ENCODE measurements around the gene SAFB.
A peak's percentile ranks its signal among the peaks of the same experiment; 100 is the strongest.
"Not testable (repeated sequence)": the region's sequence is repeated elsewhere in the genome, so short reads cannot be mapped to it uniquely, and the experiment has no call there.

Gene SAFB

DNA sequence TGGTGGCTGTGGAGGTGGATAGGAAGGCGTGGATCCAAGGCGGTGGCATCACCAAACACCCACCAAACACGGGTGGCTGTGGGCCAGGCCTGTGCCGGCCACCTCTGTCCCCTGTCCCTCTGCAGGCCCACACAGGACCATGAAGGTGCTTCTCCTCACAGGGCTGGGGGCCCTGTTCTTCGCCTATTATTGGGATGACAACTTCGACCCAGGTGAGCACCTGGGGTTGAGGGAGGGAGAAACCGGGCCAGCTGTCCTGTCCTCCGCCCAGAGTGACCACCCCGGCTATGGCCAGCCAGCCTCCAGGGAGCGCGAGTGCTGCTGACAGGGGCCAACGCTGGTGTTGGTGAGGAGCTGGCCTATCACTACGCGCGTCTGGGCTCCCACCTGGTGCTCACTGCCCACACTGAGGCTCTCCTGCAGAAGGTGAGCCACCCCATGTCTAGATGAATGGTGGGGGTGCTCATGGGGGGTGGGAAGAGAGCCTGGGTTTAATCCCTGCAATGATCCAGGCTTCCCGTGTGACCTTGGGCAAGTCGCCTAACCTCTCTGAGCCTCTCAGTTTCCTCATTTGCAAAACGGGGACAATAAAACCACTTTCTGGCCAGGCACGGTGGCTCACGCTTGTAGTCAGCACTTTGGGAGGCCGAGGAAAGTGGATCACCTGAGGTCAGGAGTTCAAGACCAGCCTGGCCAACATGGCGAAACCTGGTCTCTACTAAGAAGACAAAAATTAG is 62.0 kb downstream of the SAFB start:
- DNase-seq (ENCODE audit: low spot score) = no peak

DNA sequence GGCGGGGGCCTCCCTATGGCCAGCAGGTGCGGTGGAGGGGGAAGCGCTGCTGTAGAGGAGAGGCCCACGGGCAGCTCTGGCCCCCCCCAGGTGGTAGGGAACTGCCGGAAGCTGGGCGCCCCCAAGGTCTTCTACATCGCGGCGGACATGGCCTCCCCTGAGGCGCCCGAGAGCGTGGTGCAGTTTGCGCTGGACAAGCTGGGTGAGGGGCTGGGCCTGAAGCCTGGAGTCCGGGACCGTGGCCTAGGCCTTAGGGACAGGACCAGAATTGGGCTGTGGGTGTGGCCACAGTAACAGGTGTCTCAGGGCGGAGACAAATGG is 63.4 kb downstream of the SAFB start:
- no peak for DNase-seq (ENCODE audit: low spot score)

DNA sequence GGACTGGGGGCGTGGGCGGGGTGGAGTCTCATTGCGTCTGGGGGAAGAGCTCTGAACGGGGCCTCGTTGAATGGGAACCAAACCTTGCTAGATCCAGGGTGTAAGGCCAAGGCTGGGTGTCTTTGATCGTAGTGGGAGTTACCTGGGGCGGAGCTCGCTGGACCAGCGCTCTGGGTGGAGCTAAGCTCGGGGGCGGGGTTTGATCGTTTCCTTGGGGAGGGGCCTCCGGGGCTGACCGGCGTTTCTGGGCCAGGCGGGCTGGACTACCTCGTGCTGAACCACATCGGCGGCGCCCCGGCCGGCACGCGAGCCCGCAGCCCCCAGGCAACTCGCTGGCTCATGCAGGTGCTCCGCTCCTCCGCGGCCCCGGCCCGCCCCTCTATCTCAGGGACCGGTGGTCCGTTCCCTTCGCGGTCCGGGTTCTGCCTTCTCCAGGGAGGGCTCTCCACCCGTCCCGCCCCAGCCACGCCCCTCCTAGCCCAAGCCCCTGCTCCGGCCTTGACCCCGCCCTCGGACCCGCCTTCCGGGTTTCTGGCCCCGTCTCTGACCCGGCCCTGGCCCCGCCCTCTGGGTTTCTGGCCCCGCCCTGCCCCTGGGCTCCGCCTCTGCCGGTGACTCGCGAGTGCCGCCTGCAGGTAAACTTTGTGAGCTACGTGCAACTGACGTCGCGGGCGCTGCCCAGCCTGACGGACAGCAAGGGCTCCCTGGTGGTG is 63.9 kb downstream of the SAFB start:
- DNase-seq (ENCODE audit: low spot score) = peak; percentile 81

DNA sequence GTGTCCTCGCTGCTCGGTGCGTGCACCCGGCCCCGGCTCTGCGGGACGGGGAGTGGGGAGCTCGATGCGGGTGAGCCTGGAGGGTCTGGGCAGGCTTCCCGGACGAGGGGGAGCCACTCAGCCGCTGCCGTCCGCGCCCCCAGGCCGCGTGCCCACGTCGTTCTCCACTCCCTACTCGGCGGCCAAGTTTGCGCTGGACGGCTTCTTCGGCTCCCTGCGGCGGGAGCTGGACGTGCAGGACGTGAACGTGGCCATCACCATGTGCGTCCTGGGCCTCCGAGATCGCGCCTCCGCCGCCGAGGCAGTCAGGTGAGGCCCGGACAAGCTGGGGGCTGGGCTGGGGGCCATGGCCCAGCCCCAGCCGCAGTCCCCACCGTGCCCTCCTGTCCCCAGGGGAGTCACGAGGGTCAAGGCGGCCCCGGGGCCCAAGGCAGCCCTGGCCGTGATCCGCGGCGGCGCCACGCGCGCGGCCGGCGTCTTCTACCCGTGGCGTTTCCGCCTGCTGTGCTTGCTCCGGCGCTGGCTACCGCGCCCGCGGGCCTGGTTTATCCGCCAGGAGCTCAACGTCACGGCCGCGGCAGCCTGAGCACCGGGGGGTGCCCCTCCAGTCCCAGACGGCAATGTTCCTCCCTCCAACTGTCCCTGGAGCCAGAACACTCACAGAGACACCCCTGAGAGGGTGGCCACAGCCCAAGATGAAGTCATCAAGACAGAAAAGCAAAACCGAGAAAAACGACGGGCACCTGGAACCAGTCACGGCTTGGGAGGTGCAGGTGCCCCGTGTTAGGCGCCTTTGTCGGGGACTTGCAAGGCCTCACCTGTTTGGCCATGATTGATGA is 64.7 kb downstream of the SAFB start:
- DNase-seq (ENCODE audit: low spot score) = no peak

DNA sequence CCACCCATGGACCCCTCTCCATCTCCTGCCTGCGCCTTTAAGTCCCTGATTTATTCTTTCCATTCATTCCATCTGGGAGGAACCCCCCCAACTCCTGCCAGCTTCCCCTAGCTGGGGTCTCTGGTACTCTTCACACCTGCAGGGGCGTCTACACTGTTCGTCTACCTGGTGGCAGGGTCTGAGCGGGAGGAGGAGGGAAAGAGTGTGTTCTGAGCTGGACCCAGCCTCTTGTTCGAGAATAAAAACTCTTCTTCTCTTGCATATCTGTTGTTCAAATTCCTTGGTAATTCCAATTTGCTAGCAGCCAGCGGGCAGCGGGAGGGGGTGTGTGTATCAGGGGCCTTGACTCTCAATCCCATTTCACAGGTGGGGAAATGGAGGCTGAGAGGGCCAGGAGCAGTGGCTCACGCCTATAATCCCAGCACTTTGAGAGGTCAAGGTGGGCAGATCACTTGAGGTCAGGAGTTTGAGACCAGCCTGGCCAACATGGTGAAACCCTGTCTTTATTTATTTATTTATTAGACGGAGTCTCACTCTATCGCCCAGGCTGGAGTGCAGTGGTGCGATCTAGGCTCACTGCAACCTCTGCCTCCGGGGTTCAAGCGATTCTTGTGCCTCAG is 65.5 kb downstream of the SAFB start:
- DNase-seq (ENCODE audit: low spot score) = not testable (repeated sequence)

DNA sequence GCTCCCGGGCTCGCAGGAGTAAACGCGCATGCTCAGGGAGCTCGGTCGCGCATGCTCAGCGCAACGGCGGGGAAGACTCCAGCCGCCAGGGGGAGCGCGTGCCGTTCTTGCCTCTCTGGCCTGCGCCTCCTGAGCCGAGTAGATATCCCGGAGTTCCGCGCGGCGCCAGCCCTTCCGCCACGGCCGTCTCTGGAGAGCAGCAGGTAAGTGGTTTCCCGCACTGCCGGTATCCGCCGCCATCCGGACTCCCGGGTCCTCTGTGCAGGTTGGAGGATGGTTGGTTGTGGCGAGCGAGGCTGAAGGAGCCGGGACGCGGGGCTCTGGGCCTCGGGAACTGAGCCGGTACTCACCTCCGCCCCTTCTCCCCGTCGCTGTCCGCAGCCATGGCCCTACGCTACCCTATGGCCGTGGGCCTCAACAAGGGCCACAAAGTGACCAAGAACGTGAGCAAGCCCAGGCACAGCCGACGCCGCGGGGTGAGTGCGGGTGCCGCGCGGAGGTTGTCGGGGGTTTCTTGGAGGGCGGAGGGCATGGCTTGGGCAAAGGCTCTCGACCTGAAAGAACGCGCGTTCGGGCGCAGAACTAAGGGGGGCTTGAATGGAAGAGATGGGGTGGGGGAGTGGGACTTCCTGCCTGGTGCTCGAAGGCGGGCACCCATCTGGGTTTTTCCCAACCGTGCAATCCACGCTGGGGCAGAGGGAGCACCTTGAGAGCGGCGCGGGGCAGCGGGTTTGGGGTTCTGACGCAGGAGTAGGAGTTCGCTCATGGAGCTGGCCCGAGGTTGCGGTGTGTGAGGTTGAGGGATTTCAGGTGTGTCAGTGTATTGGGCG is 67.5 kb downstream of the SAFB start, which contains the start of gene RPL36:
Gene RPL36 (plus strand): TSS at position 171 of the 830 bp plus-strand sequence. CDS start 213 bp downstream, at position 384.
- DNase-seq (ENCODE audit: low spot score) = peak; percentile 95

DNA sequence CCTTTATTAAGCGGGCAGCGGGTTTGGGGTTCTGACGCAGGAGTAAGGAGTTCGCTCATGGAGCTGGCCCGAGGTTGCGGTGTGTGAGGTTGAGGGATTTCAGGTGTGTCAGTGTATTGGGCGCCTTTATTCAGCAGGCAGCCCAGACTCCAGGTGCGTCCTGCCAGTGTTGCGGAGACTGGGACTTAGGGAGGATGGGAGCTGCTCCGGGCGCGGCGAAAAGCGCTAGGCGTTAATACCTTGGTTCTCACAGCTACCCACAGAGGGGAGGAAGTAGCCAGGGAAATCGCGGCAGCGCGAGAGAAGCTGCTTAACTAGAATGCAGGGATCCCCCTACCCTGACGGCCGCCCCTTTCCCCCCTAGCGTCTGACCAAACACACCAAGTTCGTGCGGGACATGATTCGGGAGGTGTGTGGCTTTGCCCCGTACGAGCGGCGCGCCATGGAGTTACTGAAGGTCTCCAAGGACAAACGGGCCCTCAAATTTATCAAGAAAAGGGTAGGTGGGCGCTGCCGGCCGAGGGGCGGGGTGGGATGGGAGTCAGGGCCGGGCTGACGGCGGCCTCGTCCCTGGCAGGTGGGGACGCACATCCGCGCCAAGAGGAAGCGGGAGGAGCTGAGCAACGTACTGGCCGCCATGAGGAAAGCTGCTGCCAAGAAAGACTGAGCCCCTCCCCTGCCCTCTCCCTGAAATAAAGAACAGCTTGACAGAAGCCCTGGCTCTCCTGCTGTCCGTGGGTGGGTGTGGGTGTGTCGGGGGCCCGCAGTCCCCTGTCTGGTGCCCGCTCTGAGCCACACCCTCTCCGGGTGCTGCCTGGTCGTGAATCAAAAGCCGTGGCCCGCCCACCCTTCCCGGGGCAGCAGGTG is 68.3 kb downstream of the SAFB start:
- DNase-seq (ENCODE audit: low spot score) = no peak

DNA sequence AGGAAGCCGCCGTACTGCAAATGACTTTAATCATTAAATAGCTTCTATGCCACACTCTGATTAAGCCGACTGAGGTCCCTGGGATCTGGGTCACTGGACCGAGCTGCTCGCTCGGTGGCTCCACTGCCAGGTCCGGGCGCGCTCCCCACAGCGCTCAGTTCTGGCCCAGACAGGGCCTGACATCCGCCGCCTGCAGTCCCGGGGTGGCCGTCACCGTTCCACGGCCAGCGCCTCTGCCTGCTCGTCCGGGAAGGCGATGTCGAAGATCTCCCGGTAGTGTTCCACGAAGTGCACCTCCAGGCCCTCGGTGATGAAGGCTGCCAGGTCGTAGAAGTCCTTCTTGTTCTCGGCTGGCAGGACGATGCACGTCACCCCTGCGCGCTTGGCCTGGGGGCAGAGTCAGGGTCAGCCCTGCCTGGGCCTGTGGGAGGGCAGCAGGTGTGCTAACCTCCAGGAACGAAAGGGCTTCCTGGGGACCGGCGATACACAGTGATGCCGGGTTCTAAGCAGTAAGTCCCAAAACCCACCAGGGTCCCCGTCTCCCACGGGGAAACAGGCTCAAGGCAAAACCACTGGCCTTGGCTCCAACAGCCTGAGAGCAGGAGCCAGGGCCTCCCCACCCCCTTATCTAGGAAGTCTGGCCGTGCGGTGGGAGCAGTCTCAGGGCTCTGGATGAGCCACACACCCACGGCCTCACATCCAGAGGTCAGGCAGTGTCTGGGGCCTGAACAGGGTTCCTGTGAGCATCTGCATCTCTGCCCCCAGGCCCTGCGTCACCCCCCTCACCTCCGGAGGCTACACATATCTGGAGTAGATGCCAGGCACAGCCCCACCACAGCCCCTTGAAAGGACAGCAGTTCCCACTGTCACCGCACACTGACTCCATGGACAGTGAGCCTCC is 69.2 kb downstream of the SAFB start:
- no peak for DNase-seq (ENCODE audit: low spot score)

DNA sequence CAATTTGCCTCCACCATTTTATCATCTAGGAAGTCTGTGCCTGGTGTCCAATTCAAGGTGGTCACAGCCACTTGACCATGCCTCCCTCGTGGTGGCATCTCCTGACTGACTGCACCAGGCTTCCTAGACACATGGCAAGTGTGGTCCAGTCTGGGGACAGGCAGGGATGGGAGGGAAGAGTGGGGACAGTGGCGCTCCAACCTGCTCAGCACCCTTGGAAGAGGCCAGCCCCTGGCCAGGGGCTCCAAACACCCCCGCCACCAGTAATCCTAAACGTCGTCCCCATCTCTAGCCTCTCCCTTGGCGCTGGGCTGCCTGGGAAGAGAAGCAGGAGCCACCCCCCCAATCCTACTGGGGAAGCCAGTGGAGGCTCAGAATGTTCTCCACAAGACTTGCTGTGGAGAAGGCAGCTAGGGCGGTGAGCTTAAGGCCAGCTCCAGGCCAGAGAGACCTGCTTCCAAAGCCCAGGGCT is 69.9 kb downstream of the SAFB start:
- DNase-seq (ENCODE audit: low spot score) = no peak

DNA sequence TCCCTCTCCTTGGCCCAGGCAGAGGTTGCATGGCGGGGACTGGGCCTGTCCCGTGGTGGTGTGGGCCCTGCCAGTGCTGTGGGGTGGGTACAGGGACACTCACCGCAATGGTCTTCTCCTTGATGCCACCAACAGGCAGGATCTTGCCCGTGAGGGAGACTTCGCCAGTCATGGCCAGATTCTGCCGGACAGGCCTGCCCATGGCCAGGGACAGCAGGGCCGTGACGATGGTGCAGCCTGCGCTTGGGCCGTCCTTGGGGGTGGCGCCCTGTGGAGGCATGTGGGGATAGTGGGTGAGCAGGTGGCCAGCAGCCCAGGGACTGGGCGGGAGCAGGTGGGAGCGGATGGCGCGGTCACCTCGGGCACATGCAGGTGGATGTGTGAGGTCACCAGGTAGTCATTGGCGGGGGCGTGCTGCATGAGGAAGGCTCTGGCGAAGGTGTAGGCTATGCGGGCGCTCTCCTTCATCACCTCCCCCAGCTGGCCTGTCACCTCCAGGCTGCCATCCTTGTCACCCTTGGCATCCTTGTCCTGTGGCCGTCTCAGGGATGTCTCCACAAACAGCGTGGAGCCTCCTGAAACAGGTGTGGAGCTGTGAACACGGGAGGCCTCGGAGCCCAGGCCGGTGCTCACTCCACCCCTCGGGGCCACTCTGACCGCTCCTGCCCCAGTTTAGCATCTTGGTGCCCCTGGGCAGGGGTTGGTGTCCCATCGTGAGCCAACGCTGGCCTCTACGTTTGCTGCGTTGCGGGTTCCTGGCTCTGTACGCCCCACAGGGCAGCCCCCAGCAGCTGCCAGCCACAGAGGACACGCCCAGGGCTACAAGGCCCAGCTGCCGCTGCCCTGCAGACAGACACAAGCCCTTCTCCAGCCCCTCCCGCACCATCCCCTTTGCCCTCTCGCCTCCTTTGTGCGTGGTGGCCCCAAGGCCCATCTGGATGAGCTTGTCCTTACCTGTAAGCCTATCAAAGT is 70.6 kb downstream of the SAFB start:
- no peak for DNase-seq (ENCODE audit: low spot score)

DNA sequence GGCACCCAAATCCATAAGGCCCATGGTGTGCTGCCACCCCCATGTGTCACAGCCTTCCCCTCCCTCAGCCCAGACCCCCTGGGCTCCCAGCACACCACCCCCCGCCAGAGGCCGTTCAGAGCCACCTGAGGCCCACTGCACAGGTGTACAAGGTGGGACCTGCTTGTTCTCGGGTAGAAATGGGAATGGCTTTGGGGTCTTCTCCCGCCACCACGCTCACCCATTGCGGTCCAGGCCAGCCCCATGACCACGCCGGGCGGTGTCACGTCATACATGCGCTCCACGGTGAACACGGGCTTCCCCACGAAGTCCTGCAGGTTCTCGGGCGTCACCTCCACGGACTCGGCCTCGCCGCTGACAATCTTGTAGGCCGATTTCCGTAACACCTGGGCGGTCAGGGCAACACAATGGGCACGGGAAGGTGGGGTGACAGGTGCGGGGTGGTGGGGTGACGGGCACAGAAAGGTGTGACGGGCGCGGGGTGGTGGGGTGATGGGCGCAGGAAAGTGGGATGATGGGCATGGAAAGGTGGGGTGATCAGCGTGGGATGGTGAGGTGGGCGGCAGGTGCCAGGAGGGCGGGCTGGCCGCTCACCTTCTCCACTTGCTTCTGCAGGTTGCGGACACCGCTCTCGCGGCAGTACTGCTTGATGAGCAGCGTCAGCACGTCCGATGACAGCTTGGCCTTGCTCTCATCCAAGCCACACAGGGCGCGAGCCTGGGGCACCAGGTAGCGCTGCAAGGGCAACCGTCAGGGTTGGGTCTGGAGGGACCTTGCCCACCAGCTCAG is 71.5 kb downstream of the SAFB start:
- DNase-seq (ENCODE audit: low spot score) = no peak

DNA sequence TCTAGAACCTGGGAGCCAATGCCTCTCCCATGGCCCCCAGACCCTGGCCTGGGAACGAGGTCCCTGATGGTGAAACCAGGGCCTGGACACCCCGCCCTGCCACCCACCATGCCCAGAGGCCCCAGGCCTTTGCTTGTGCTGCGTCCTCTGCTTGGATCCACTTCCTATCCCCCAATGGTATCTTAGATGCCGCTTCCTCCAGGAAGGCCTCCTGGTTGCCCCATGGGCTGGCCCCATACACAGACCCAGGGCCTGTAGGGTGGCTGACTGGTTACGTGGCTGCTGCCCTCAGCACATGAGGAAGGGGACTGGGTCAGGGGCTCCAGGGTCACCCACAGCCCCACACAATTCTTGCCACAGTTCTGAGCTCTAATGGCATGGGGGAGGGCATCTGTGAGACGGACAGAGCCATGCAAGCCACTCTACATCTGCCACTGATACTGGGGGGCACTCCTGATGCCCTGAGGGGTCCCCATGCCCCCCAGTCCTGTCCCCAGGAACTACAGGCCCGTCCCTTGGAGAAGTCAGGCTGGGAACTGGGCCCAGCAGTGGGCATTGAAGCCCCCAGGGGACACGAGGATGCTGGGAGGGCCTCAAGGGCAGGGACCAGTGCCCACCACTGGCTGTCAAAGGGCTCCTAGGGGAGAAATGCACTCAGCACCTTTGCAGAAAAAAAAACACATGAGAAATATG is 72.2 kb downstream of the SAFB start:
- no peak for DNase-seq (ENCODE audit: low spot score)

DNA sequence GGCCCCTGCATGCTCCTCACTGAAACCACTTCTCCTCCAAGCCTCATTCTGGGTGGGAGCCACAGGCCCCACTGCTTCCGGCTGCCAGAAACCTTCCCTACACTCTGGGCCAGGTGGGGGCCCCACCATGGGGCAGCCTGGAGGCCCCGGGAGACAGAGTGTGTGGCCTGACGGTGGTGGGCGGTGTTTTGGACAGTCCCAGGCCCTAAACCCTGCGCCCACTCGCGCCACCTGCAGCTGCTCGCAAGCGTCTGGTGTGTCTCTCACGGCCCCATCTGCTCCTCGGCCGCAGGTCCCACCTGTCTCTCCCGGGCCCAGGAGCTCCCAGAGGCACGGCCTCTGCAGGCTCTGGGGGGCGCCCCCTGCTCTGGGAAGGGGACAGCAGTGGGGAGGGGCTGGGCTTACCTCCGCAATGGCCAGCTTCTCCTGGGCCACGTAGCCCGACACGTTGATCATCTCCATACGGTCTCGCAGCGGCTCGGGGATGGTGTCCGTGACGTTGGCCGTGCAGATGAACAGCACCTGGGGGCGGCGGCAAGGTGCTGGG is 72.8 kb downstream of the SAFB start:
- no peak for DNase-seq (ENCODE audit: low spot score)

DNA sequence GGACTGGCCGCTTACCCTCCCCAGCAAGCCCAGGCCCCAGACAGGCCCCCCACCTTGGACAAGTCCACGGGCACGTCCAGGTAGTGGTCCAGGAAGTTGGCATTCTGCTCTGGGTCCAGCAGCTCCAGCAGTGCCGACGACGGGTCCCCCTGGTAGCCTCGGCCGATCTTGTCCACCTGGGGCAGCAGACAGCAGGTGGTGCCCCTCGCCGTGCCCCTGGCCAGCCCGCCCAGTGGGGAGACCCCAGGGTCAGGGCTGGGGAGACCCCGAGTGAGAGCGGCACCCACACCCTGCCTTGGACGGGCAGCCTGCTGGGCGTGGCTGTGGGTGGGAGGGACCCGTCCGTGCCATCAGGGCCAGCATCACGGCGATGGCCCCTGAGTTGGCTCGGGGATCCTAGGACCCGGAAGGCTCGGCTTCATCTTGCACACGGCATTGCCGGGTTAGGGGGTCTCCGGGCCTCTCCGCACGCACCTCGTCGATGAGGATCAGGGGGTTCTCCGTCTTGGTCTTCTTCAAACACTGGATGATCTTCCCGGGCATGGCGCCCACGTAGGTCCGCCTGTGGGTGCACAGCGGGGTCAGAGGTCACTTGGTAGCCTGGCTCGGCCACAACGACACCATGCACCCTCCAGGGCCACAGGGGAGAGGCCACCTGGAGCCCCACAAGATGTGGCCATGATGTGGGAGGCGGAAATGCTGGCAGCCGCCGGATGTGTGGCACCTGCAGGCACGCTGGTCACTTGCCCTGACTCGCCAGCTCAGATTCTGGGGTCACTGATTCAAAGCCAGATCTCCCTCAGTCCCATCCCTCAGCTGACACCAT is 73.5 kb downstream of the SAFB start:
- no peak for DNase-seq (ENCODE audit: low spot score)
